PC-3 (cell line): ENCODE data around the gene TRIM28.

Experiments
- CTCF ChIP-seq: fragments of 300-600 bp; sonication (generic); conservative IDR thresholded peaks from 2 replicates; pipeline ENCODE4 v1.5.1; 2017; ENCODE audit warnings: antibody characterized with exemption, low read depth, mild to moderate bottlenecking, low read length
- EZH2phosphoT487 ChIP-seq: fragments of 300-600 bp; sonication (generic); IDR thresholded peaks from 2 replicates; pipeline ENCODE4 v1.6.1; 2018; ENCODE audit warnings: mild to moderate bottlenecking, antibody characterized with exemption, low read length, borderline replicate concordance

- TF ChIP-seq CTCF: no peak
- TF ChIP-seq EZH2phosphoT487: no peak
Observed at GRCh38 chr19:58511353-58512208, 32.3 kb upstream of the TRIM28 start, which contains the start of gene SLC27A5.
